PC-3 (cell line): Measurements from ENCODE around the gene KIR2DL1.

Experiments used
- CTCF ChIP-seq: fragments of 300-600 bp; sonication (generic); conservative IDR thresholded peaks from 2 replicates; pipeline ENCODE4 v1.5.1; 2017; ENCODE audit warnings: antibody characterized with exemption, low read depth, mild to moderate bottlenecking, low read length
- EZH2 ChIP-seq: fragments of 300-600 bp; sonication (generic); IDR thresholded peaks from one replicate; pipeline ENCODE4 v1.6.1; 2017; ENCODE audit warnings: antibody characterized with exemption, mild to moderate bottlenecking, low read length; ENCODE audit not compliant: unreplicated experiment

- TF ChIP-seq CTCF (no peak), EZH2 (no peak)
These were observed 45.5 kb upstream of the KIR2DL1 start, which contains the start of gene KIR3DL3 for GRCh38 chr19:54724142-54724541.
